ENCODE results near the gene DNAH2. TPM values are rescaled to one million over a fixed set of nuclear protein-coding genes. Genes with fewer than 3 reads are reported as not detected.

The DNAH2 gene
- total RNA-seq, 1 experiment from 2014 or later: 2.0 TPM

GRCh38 chr17:7703584-7704479 is 13.7 kb upstream of the DNAH2 start:
- H3K27me3 ChIP-seq (ENCODE audit: insufficient read depth, low read length): no peaks in the 10 kb centered on the region
- H3K27ac ChIP-seq (ENCODE audit: low read depth, low read length): no peak overlapping the region
- no peak overlapping the region for H3K4me3 ChIP-seq (replicated peaks in 1 of 2; ENCODE audit: low read depth in 1 of 2, low read length in 2 of 2)
- no peak for TF ChIP-seq CBX3 (IDR thresholded peaks at IDR 0.05; ENCODE audit: low read depth)
- TF ChIP-seq TCF7L2 (IDR thresholded peaks at IDR 0.05; ENCODE audit: borderline replicate concordance, extremely low read depth, insufficient read depth, insufficient read length): no peak
- TF ChIP-seq CEBPB (IDR thresholded peaks at IDR 0.05; ENCODE audit: low read depth): no peak
- no peak for TF ChIP-seq POLR2A (IDR thresholded peaks at IDR 0.05; ENCODE audit: borderline replicate concordance, extremely low read depth, insufficient read depth, insufficient read length)
- DNase-seq (ENCODE audit: low read depth, low spot score) (no peak), ATAC-seq (peak; percentile 75)
- ChIA-PET RAD21 (ENCODE audit: low non-redundant PET in 1 of 2, low total read pairs in 2 of 2, uncharacterized antibody in 2 of 2, unreplicated experiment in 2 of 2) (no interaction called here), CTCF (interaction anchor here (0.6 kb wide), 1 partner anchor 390 kb away, joined by 3 read pairs; no protein-coding TSS in a partner anchor), POLR2A (interaction anchor here (0.8 to 1.0 kb wide), 2 partner anchors 17 to 120 kb away, joined by 3 to 4 read pairs; partner anchors contain the start of genes MPDU1 and TP53)
- intact Hi-C loops (cut with micrococcal nuclease): no loop called here
- no TSS peak for BruUV-seq (replicated peaks)
- H3K79me2 ChIP-seq (ENCODE audit: insufficient read depth, low read length): no peaks in the 10 kb centered on the region
- peaks cover 0 to 10% of the 10 kb centered on the region in 2 experiments; a peak in 1 of 4 replicates for H3K4me1 ChIP-seq (ENCODE audit: control insufficient read depth in 1 of 2, insufficient read depth in 2 of 2, low read length in 2 of 2)
- no peak overlapping the region for H2AFZ ChIP-seq (ENCODE audit: low read depth, low read length, poor library complexity, severe bottlenecking)
- no peak overlapping the region for H3K9ac ChIP-seq (ENCODE audit: low read length)
- peaks cover 3 to 5% of the 10 kb centered on the region in 2 experiments; a peak in 1 of 4 replicates for H3K36me3 ChIP-seq (ENCODE audit: control insufficient read depth in 1 of 2, insufficient read depth in 2 of 2, low read length in 2 of 2)
- no peaks in the 10 kb centered on the region for H4K20me1 ChIP-seq (ENCODE audit: insufficient read depth)
- no peaks in the 10 kb centered on the region for H3K9me2 ChIP-seq (ENCODE audit: insufficient read depth)
- H3K4me2 ChIP-seq (ENCODE audit: low read length): no peak overlapping the region
- no peaks in the 10 kb centered on the region for H3K9me3 ChIP-seq (ENCODE audit: control insufficient read depth in 1 of 2, insufficient read depth in 1 of 2, low read depth in 1 of 2, low read length in 2 of 2)

- CTCF ChIA-PET: no interaction called here
- Histone ChIP-seq H2AFZ (ENCODE audit: low read depth, low read length, poor library complexity, severe bottlenecking) (no peak within 1 kb of the TSS), H3K9ac (ENCODE audit: low read length) (no peak within 1 kb of the TSS), H3K27me3 (ENCODE audit: insufficient read depth, low read length) (no peaks in the 10 kb centered on the region), H3K36me3 (ENCODE audit: control insufficient read depth in 1 of 2, insufficient read depth in 2 of 2, low read length in 2 of 2) (peaks cover 3 to 5% of the 10 kb centered on the region in 2 experiments; a peak in 1 of 4 replicates), H3K4me3 (replicated peaks in 1 of 2; ENCODE audit: low read depth in 1 of 2, low read length in 2 of 2) (no peak within 1 kb of the TSS), H3K79me2 (ENCODE audit: insufficient read depth, low read length) (no peaks in the 10 kb centered on the region), H3K27ac (ENCODE audit: low read depth, low read length) (no peak within 1 kb of the TSS), H3K4me1 (ENCODE audit: control insufficient read depth in 1 of 2, insufficient read depth in 2 of 2, low read length in 2 of 2) (peaks cover 0 to 10% of the 10 kb centered on the region in 2 experiments; a peak in 1 of 4 replicates), H3K9me2 (ENCODE audit: insufficient read depth) (no peaks in the 10 kb centered on the region), H4K20me1 (ENCODE audit: insufficient read depth) (no peaks in the 10 kb centered on the region), H3K4me2 (ENCODE audit: low read length) (no peak within 1 kb of the TSS), H3K9me3 (ENCODE audit: control insufficient read depth in 1 of 2, insufficient read depth in 1 of 2, low read depth in 1 of 2, low read length in 2 of 2) (no peaks in the 10 kb centered on the region)
- ATAC-seq (no peak), DNase-seq (ENCODE audit: low read depth, low spot score) (no peak)
- intact Hi-C loops (cut with micrococcal nuclease): no loop called here
- BruUV-seq (replicated peaks): no TSS peak
- POLR2A ChIA-PET: interaction anchor here (1.2 kb wide), 1 partner anchor 18 kb away, joined by 4 read pairs; the partner anchor contains the start of gene TP53
- RAD21 ChIA-PET (ENCODE audit: low non-redundant PET in 1 of 2, low total read pairs in 2 of 2, uncharacterized antibody in 2 of 2, unreplicated experiment in 2 of 2): no interaction called here
- TF ChIP-seq MAX (IDR thresholded peaks at IDR 0.05) (no peak), TCF7L2 (IDR thresholded peaks at IDR 0.05; ENCODE audit: borderline replicate concordance, extremely low read depth, insufficient read depth, insufficient read length) (no peak), SP1 (IDR thresholded peaks at IDR 0.05; ENCODE audit: low read depth) (no peak), YY1 (IDR thresholded peaks at IDR 0.05; ENCODE audit: extremely low read depth, insufficient replicate concordance, low read depth, low read length) (no peak), SIN3A (IDR thresholded peaks at IDR 0.05; ENCODE audit: low read depth) (no peak), JUND (IDR thresholded peaks at IDR 0.05) (no peak), ELF1 (IDR thresholded peaks at IDR 0.05; ENCODE audit: borderline replicate concordance, low read depth) (no peak), EZH2 (IDR thresholded peaks at IDR 0.05) (no peak), POLR2AphosphoS5 (IDR thresholded peaks at IDR 0.05; ENCODE audit: low read depth, low read length) (no peak), CEBPB (IDR thresholded peaks at IDR 0.05; ENCODE audit: low read depth) (no peak), CBX3 (IDR thresholded peaks at IDR 0.05; ENCODE audit: low read depth) (no peak), EGR1 (IDR thresholded peaks at IDR 0.05; ENCODE audit: low read depth) (no peak), ATF3 (IDR thresholded peaks at IDR 0.05) (no peak), RAD21 (IDR thresholded peaks at IDR 0.05; ENCODE audit: low read depth) (no peak), FOSL1 (IDR thresholded peaks at IDR 0.05; ENCODE audit: low read depth) (no peak), POLR2A (IDR thresholded peaks at IDR 0.05; ENCODE audit: borderline replicate concordance, extremely low read depth, insufficient read depth, insufficient read length) (no peak)
Measured at GRCh38 chr17:7704601-7705268, 12.8 kb upstream of the DNAH2 start, which contains the start of gene EFNB3. EFNB3 (plus strand) TSS chr17:7705202; CDS start chr17:7705599, 397 bp downstream.
